GM12874 (cell line): ENCODE measurements around the gene OLFM4.

Source experiments
- CTCF ChIP-seq: IDR thresholded peaks from 2 replicates; pipeline ENCODE4 v1.5.1; 2011; ENCODE audit warnings: low read depth, mild to moderate bottlenecking, control low read depth, low read length, moderate library complexity; ENCODE audit not compliant: insufficient read depth

OLFM4 gene

GRCh38 chr13:53041968-53042516 is 13.4 kb downstream of the OLFM4 start:
- TF ChIP-seq CTCF: no peak

GRCh38 chr13:53042877-53043276 is 14.3 kb downstream of the OLFM4 start:
- TF ChIP-seq CTCF: no peak

- no peak for TF ChIP-seq CTCF
Measured at GRCh38 chr13:53043398-53043797, 14.8 kb downstream of the OLFM4 start.

GRCh38 chr13:53045189-53045588 is 16.6 kb downstream of the OLFM4 start:
- TF ChIP-seq CTCF: no peak

GRCh38 chr13:53048880-53049279 is 20.3 kb downstream of the OLFM4 start:
- TF ChIP-seq CTCF: no peak

GRCh38 chr13:53050151-53050550 is 21.5 kb downstream of the OLFM4 start:
- no peak for TF ChIP-seq CTCF

- TF ChIP-seq CTCF: no peak
Measured at GRCh38 chr13:53052675-53053074, 24.1 kb downstream of the OLFM4 start.

- no peak for TF ChIP-seq CTCF
Measured at GRCh38 chr13:53054569-53054968, 26.0 kb downstream of the OLFM4 start.
